Loucy (cell line): ENCODE data around the gene RPL15.

Experiments used
- H2AFZ ChIP-seq: fragments of 200-600 bp; sonication (generic); 2 replicates; pipeline ENCODE4 v1.6.0; 2016; ENCODE audit warnings: antibody characterized with exemption, mild to moderate bottlenecking, low read length, moderate library complexity
- H3F3A ChIP-seq: fragments of 200-600 bp; 2 replicates; pipeline ENCODE4 v1.6.0; 2016; ENCODE audit warnings: antibody characterized with exemption, low read depth, mild to moderate bottlenecking
- H3K27me3 ChIP-seq: fragments of 200-600 bp; sonication (generic); 2 replicates; pipeline ENCODE4 v1.6.1; 2014; ENCODE audit warnings: low read length, mild to moderate bottlenecking; ENCODE audit not compliant: insufficient read depth, poor library complexity, severe bottlenecking
- H3K36me3 ChIP-seq: fragments of 200-600 bp; sonication (generic); 2 replicates; pipeline ENCODE4 v1.6.1; 2016; ENCODE audit warnings: low read length; ENCODE audit not compliant: insufficient read depth
- H3K4me1 ChIP-seq: fragments of 200-600 bp; sonication (generic); 2 replicates; pipeline ENCODE4 v1.5.1; 2014; ENCODE audit warnings: low read length, mild to moderate bottlenecking; ENCODE audit not compliant: insufficient read depth, poor library complexity, severe bottlenecking
- H3K4me2 ChIP-seq: fragments of 200-600 bp; sonication (generic); 2 replicates; pipeline ENCODE4 v1.6.0; 2014; ENCODE audit warnings: antibody characterized with exemption, low read length, low read depth, mild to moderate bottlenecking; ENCODE audit not compliant: poor library complexity, severe bottlenecking
- H3K4me3 ChIP-seq: fragments of 200-600 bp; sonication (generic); 2 replicates; pipeline ENCODE4 v1.5.1; 2014; ENCODE audit warnings: low read length, mild to moderate bottlenecking, mixed read lengths; ENCODE audit not compliant: poor library complexity, severe bottlenecking
- H3K79me2 ChIP-seq: fragments of 200-600 bp; sonication (generic); 2 replicates; pipeline ENCODE4 v1.6.1; 2014; ENCODE audit warnings: low read length; ENCODE audit not compliant: insufficient read depth
- H3K9ac ChIP-seq: fragments of 200-600 bp; sonication (generic); 2 replicates; pipeline ENCODE4 v1.6.0; 2014; ENCODE audit warnings: mild to moderate bottlenecking, low read depth, low read length, moderate library complexity; ENCODE audit not compliant: poor library complexity, severe bottlenecking
- H3K9me2 ChIP-seq: fragments of 200-600 bp; sonication (generic); replicated peaks from 2 replicates; pipeline ENCODE4 v1.6.1; 2016; ENCODE audit warnings: low read depth, low read length, mixed read lengths
- H3K9me3 ChIP-seq: fragments of 200-600 bp; sonication (generic); 2 replicates; pipeline ENCODE4 v1.6.1; 2014; ENCODE audit warnings: mild to moderate bottlenecking, antibody characterized with exemption, low read length, low read depth; ENCODE audit not compliant: insufficient read depth
- H4K20me1 ChIP-seq: fragments of 200-600 bp; sonication (generic); 2 replicates; pipeline ENCODE4 v1.6.0; 2014; ENCODE audit warnings: antibody characterized with exemption, low read length, mild to moderate bottlenecking; ENCODE audit not compliant: insufficient read depth, poor library complexity, severe bottlenecking
- CTCF ChIP-seq: fragments of 200-600 bp; sonication (generic); conservative IDR thresholded peaks from 2 replicates; pipeline ENCODE4 v1.5.1; 2014; ENCODE audit warnings: mild to moderate bottlenecking, antibody characterized with exemption, low read length
- EZH2phosphoT487 ChIP-seq: fragments of 200-600 bp; IDR thresholded peaks from 2 replicates; pipeline ENCODE4 v1.6.1; 2018; ENCODE audit warnings: antibody characterized with exemption, mild to moderate bottlenecking, moderate library complexity, borderline replicate concordance

The RPL15 gene

DNA sequence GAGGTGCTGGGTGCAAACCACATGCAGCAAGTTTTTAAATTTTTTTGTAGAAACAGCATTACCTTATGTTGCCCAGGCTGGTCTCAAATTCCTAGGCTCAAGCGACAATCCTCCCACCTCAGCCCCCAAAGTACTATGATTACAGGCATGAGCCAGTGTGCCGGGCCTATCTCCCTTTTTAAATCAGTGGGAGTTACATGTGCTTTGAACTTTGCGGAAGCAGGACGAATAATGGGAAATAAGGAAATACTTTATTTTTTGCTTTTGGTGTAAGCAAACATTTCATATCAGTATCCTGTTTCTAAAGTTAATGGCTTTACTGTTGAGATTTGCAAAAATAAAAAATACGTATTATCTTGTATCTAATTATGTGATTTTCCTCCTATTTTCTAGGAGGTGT, 37.2 kb downstream of the RPL15 start:
- TF ChIP-seq EZH2phosphoT487 (no peak), CTCF (no peak)
- no peak overlapping the region for H3K4me3 ChIP-seq
- no peak overlapping the region for H3K9ac ChIP-seq
- no peak overlapping the region for H3K4me2 ChIP-seq
- H3F3A ChIP-seq = no peaks in the 10 kb centered on the region
- peaks cover 16% of the 10 kb centered on the region for H3K79me2 ChIP-seq
- peaks cover 23% of the 10 kb centered on the region for H4K20me1 ChIP-seq
- H3K9me2 ChIP-seq = no peaks in the 10 kb centered on the region
- H3K36me3 ChIP-seq = no peaks in the 10 kb centered on the region
- no peaks in the 10 kb centered on the region for H3K27me3 ChIP-seq
- H2AFZ ChIP-seq = no peak overlapping the region
- peaks cover 23% of the 10 kb centered on the region for H3K4me1 ChIP-seq
- H3K9me3 ChIP-seq = no peaks in the 10 kb centered on the region

GRCh38 chr3:23956701-23957100, 39.8 kb downstream of the RPL15 start:
- Histone ChIP-seq H3K79me2 (peaks cover 14% of the 10 kb centered on the region), H3K36me3 (no peaks in the 10 kb centered on the region; the same call in 1 of the 2 replicates), H3K9me3 (no peaks in the 10 kb centered on the region), H3K4me2 (no peak overlapping the region), H3K9me2 (no peaks in the 10 kb centered on the region), H3F3A (no peaks in the 10 kb centered on the region), H3K9ac (no peak overlapping the region), H2AFZ (no peak overlapping the region), H3K27me3 (no peaks in the 10 kb centered on the region), H3K4me3 (no peak overlapping the region), H3K4me1 (peaks cover 9% of the 10 kb centered on the region), H4K20me1 (peaks cover 23% of the 10 kb centered on the region)
- TF ChIP-seq EZH2phosphoT487 = no peak
- no peak for TF ChIP-seq CTCF

GRCh38 chr3:23959135-23959900, 42.4 kb downstream of the RPL15 start:
- Histone ChIP-seq H3K27me3 (no peaks in the 10 kb centered on the region), H3F3A (no peaks in the 10 kb centered on the region), H2AFZ (no peak overlapping the region), H3K9me2 (no peaks in the 10 kb centered on the region), H3K36me3 (peaks cover 12% of the 10 kb centered on the region; the same call in 1 of the 2 replicates), H3K4me1 (no peaks in the 10 kb centered on the region), H3K4me2 (no peak overlapping the region), H3K9me3 (no peaks in the 10 kb centered on the region), H3K9ac (no peak overlapping the region), H3K4me3 (no peak overlapping the region), H4K20me1 (no peaks in the 10 kb centered on the region), H3K79me2 (0 out of 2 replicates have a peak, but pooled peaks cover 4% of the 10 kb centered on the region)
- TF ChIP-seq CTCF (no peak), EZH2phosphoT487 (no peak)
